CD4-positive, alpha-beta T cell (primary cell): ENCODE data around the gene CASKIN1. TPM values are rescaled to one million over a fixed set of nuclear protein-coding genes. Genes with fewer than 3 reads are reported as not detected.
"Not testable (repeated sequence)": the region's sequence is repeated elsewhere in the genome, so short reads cannot be mapped to it uniquely, and the experiment has no call there.

Experiments used
- ATAC-seq: fragments of 200-7000 bp; cut with Tn5 transposase; one replicate; pipeline ENCODE4 v1.10.0; 2022; ENCODE audit warnings: mild to moderate bottlenecking; ENCODE audit not compliant: poor library complexity
- CTCF ChIA-PET: fragments of 350-600 bp; sonication (Branson Sonifier 250); formaldehyde crosslinking; loops from one replicate; lab custom pipeline; 2021; ENCODE audit warnings: antibody characterized with exemption, inconsistent platforms; lab: Charles Lee
- POLR2A ChIA-PET: fragments of 350-600 bp; sonication (Branson Sonifier 250); formaldehyde crosslinking; loops from one replicate; lab custom pipeline; 2021; ENCODE audit warnings: antibody characterized with exemption, inconsistent platforms; lab: Charles Lee
- DNase-seq, 14 experiments: peaks; one replicate each; pipeline ENCODE4 v3.0.0-alpha.2; 2013 to 2020; ENCODE audit warnings: mixed read lengths in 2 of 14
- H3K27ac ChIP-seq, 2 donors: one replicate each; pipeline versions ENCODE4 v1.5.1 to v1.7.0; 2013; ENCODE audit warnings: low read length in 2 of 2, low read depth in 1 of 2, mild to moderate bottlenecking in 1 of 2
- H3K27me3 ChIP-seq, 2 experiments: 1 replicate in 1 of 2; 2 replicates in 1 of 2; pipeline versions ENCODE4 v1.6.1 to v1.7.0; 2013; ENCODE audit warnings: low read length in 2 of 2, control low read depth in 1 of 2, mild to moderate bottlenecking in 1 of 2, moderate library complexity in 1 of 2; ENCODE audit not compliant: insufficient read depth in 2 of 2, control insufficient read depth in 1 of 2
- H3K36me3 ChIP-seq: one replicate; pipeline ENCODE4 v1.6.1; 2013; ENCODE audit warnings: low read length, control low read depth; ENCODE audit not compliant: insufficient read depth
- H3K4me1 ChIP-seq: one replicate; pipeline ENCODE4 v1.6.1; 2013; ENCODE audit warnings: low read length, control low read depth; ENCODE audit not compliant: insufficient read depth
- H3K4me3 ChIP-seq: one replicate; pipeline ENCODE4 v1.5.1; 2013; ENCODE audit warnings: mild to moderate bottlenecking, low read length, moderate library complexity
- H3K9me3 ChIP-seq, 2 experiments: 1 replicate in 1 of 2; 2 replicates in 1 of 2; pipeline versions ENCODE4 v1.6.1 to v1.7.0; 2013; ENCODE audit warnings: low read length in 2 of 2, mild to moderate bottlenecking in 2 of 2, control low read depth in 1 of 2, moderate library complexity in 1 of 2; ENCODE audit not compliant: control insufficient read depth in 1 of 2, insufficient read depth in 1 of 2
- H3K27ac Mint-ChIP-seq: one replicate; pipeline ENCODE4 v1.8.0; 2020; ENCODE audit warnings: mixed read lengths
- H3K27me3 Mint-ChIP-seq: one replicate; pipeline ENCODE4 v1.8.0; 2021; ENCODE audit warnings: mixed read lengths
- H3K36me3 Mint-ChIP-seq: one replicate; pipeline ENCODE4 v1.8.0; 2021; ENCODE audit warnings: low read depth, mixed read lengths
- H3K4me1 Mint-ChIP-seq: one replicate; pipeline ENCODE4 v1.8.0; 2021; ENCODE audit warnings: low read depth, mixed read lengths
- H3K4me3 Mint-ChIP-seq: one replicate; pipeline ENCODE4 v1.8.0; 2020; ENCODE audit warnings: mild to moderate bottlenecking, mixed read lengths
- H3K9me3 Mint-ChIP-seq: one replicate; pipeline ENCODE4 v1.8.0; 2020; ENCODE audit warnings: mixed read lengths
- intact Hi-C, 2 experiments: fragments of 100-400 bp; cut with DNase I in 1 of 2; cut with micrococcal nuclease in 1 of 2; formaldehyde crosslinking; loops; one replicate each; pipeline versions ENCODE4 v1.15.1 to v1.9.0; 2023 to 2025; cut with DNase I, micrococcal nuclease
- total RNA-seq, 174 experiments: library from RNA in 2 of 174; stranded (reverse) in 2 of 174; gene quantifications; one replicate each; pipeline ENCODE4 v1.2.3 and lab custom pipeline; 2021 to 2026
- TF ChIP-seq, protein P1 (sequence below): fragments of 200-600 bp; IDR thresholded peaks from one replicate; pipeline ENCODE4 v1.8.0; 2022; ENCODE audit warnings: antibody characterized with exemption, mild to moderate bottlenecking

CASKIN1 gene
- total RNA-seq, 2 experiments from 2014 or later: 0.06 TPM; not detected in 1

DNA sequence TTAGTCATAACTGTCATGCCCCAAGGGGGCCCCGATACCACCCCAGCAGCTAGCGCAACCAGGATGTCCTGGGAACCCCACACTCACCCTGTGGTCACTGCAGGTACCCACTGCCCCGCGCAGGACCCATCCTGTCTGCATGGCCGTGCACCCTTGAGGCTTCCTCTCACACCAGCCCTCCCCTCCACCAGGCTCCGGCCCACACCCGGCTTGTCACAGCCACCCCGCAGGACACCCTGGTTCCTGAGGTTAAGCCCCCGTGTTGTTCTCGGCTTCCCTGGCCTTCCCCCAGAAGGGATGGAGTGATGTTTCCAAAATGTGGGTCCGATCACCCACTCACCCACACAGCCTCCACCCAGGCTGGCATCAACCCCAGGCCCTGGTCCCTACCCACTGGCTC is 47.4 kb upstream of the CASKIN1 start:
- Mint-ChIP-seq H3K27me3 (no peaks in the 10 kb centered on the region), H3K4me3 (no peak overlapping the region), H3K27ac (no peak overlapping the region), H3K4me1 (no peaks in the 10 kb centered on the region), H3K9me3 (no peaks in the 10 kb centered on the region), H3K36me3 (peaks cover 21% of the 10 kb centered on the region)
- no peaks in the 10 kb centered on the region for H3K27me3 ChIP-seq
- intact Hi-C loops: no loop called here
- ChIA-PET CTCF (no interaction called here), POLR2A (no interaction called here)
- no peaks in the 10 kb centered on the region for H3K9me3 ChIP-seq
- ATAC-seq (no peak), DNase-seq (no peak)
- H3K27ac ChIP-seq: no peak overlapping the region
- peaks cover 40% of the 10 kb centered on the region for H3K36me3 ChIP-seq
- H3K4me3 ChIP-seq: no peak overlapping the region
- no peaks in the 10 kb centered on the region for H3K4me1 ChIP-seq
- TF ChIP-seq, protein P1, sequence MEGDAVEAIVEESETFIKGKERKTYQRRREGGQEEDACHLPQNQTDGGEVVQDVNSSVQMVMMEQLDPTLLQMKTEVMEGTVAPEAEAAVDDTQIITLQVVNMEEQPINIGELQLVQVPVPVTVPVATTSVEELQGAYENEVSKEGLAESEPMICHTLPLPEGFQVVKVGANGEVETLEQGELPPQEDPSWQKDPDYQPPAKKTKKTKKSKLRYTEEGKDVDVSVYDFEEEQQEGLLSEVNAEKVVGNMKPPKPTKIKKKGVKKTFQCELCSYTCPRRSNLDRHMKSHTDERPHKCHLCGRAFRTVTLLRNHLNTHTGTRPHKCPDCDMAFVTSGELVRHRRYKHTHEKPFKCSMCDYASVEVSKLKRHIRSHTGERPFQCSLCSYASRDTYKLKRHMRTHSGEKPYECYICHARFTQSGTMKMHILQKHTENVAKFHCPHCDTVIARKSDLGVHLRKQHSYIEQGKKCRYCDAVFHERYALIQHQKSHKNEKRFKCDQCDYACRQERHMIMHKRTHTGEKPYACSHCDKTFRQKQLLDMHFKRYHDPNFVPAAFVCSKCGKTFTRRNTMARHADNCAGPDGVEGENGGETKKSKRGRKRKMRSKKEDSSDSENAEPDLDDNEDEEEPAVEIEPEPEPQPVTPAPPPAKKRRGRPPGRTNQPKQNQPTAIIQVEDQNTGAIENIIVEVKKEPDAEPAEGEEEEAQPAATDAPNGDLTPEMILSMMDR: no peak

DNA sequence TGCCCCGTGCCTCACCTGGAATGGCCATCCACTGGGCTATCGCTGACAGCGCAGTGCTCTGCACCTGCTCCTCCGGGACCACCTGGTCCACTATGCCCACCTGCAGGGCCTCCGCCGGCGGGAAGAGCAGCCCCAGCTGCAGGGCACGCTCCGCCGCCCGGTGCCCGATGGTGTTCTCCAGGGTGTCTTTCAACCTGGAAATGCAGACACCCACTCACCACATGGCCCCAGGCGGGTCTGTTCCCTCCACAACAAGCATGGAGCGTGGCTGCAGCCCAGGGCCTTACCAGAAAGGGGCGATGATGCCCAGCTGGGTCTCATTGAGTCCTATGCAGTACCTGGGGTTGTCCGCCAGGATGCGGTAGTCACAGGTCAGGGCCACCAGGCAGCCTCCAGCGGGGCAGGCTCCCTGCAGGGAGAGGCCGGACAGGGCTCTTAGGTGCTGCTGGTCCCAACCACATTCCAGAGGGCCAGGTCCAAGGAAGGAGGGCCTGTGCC is 46.7 kb upstream of the CASKIN1 start:
- H3K4me3 ChIP-seq: no peak overlapping the region
- POLR2A ChIA-PET: interaction anchor here (0.8 kb wide), 1 partner anchor 29 kb away, joined by 3 read pairs; the partner anchor contains the start of gene PGP
- H3K27me3 ChIP-seq: no peaks in the 10 kb centered on the region
- Mint-ChIP-seq H3K9me3 (no peaks in the 10 kb centered on the region), H3K4me1 (no peaks in the 10 kb centered on the region), H3K4me3 (no peak overlapping the region), H3K27me3 (no peaks in the 10 kb centered on the region), H3K36me3 (peaks cover 21% of the 10 kb centered on the region), H3K27ac (no peak overlapping the region)
- no peaks in the 10 kb centered on the region for H3K4me1 ChIP-seq
- DNase-seq: no peak
- CTCF ChIA-PET: no interaction called here
- TF ChIP-seq, protein P1: no peak
- H3K9me3 ChIP-seq: no peaks in the 10 kb centered on the region
- H3K36me3 ChIP-seq: peaks cover 40% of the 10 kb centered on the region
- ATAC-seq: no peak
- intact Hi-C loops: no loop called here
- no peak overlapping the region for H3K27ac ChIP-seq

DNA sequence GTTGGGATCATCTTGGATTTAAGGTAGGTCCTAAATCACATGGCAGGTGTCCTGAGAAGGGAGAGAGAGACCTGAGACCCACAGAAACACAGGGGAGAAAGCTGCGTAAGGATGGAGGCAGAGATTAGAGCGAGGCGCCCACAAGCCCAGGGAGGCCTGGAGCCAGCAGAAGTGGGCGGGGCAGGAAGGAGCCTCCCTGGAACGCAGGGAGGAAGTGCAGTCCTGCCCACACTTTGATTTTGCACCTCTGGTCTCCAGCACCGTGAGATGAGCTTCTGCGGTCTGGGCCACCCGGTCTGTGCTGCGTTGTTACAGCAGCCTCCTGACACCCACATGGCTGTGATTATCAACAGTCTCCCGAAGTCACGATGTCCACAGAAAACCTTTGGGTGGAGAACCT is 46.2 kb upstream of the CASKIN1 start:
- H3K27ac Mint-ChIP-seq: no peak overlapping the region
- POLR2A ChIA-PET: interaction anchor here (0.8 kb wide), 1 partner anchor 28 kb away, joined by 3 read pairs; the partner anchor contains the start of gene PGP

DNA sequence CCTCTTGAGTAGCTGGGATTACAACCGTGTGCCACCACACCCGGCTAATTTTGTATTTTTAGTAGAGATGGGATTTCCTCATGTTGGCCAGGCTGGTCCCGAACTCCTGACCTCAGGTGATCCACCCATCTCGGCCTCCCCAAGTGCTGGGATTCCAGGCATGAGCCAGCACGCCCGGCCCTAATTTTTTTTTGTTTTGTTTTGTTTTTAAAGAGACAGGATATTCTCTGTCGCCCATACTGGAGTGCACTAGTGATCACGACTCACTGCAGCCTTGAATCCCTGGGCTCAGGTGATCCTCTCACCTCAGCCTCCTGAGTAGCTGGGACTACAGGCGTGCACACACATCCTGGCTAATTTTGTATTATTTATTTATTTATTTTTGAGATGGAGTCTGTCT is 43.9 kb upstream of the CASKIN1 start:
- H3K27ac ChIP-seq, H3K4me1 Mint-ChIP-seq, H3K4me3 Mint-ChIP-seq, H3K27ac Mint-ChIP-seq, intact Hi-C loops, ATAC-seq, DNase-seq, H3K9me3 Mint-ChIP-seq, H3K9me3 ChIP-seq, CTCF ChIA-PET, H3K4me3 ChIP-seq, H3K27me3 Mint-ChIP-seq: not testable (repeated sequence)
- peaks cover 0 to 12% of the 10 kb centered on the region in 2 experiments for H3K27me3 ChIP-seq
- POLR2A ChIA-PET: interaction anchor here (0.7 kb wide), 1 partner anchor 28 kb away, joined by 3 read pairs; no protein-coding TSS in a partner anchor
- peaks cover 23% of the 10 kb centered on the region for H3K36me3 Mint-ChIP-seq
- peaks cover 11% of the 10 kb centered on the region for H3K4me1 ChIP-seq
- peaks cover 29% of the 10 kb centered on the region for H3K36me3 ChIP-seq

More for the DNA sequence above, 46.2 kb upstream of the CASKIN1 start:
- TF ChIP-seq, protein P1: no peak
- Histone ChIP-seq H3K4me1 (no peaks in the 10 kb centered on the region), H3K27me3 (no peaks in the 10 kb centered on the region), H3K36me3 (peaks cover 40% of the 10 kb centered on the region), H3K27ac (no peak overlapping the region), H3K4me3 (no peak overlapping the region), H3K9me3 (no peaks in the 10 kb centered on the region)
- H3K4me3 Mint-ChIP-seq: no peak overlapping the region
- ATAC-seq: no peak
- intact Hi-C loops: no loop called here
- H3K4me1 Mint-ChIP-seq: no peaks in the 10 kb centered on the region
- H3K9me3 Mint-ChIP-seq: no peaks in the 10 kb centered on the region
- CTCF ChIA-PET: no interaction called here
- no peak for DNase-seq
- peaks cover 21% of the 10 kb centered on the region for H3K36me3 Mint-ChIP-seq
- no peaks in the 10 kb centered on the region for H3K27me3 Mint-ChIP-seq
